Right forelimb (tissue), 1 donor: ENCODE data around the gene NCOA7.
"Not testable (repeated sequence)": the region's sequence is repeated elsewhere in the genome, so short reads cannot be mapped to it uniquely, and the experiment has no call there.

Experiments
- DNase-seq: peaks from one replicate; pipeline ENCODE4 v3.0.0-alpha.2; 2018

Gene NCOA7

DNA sequence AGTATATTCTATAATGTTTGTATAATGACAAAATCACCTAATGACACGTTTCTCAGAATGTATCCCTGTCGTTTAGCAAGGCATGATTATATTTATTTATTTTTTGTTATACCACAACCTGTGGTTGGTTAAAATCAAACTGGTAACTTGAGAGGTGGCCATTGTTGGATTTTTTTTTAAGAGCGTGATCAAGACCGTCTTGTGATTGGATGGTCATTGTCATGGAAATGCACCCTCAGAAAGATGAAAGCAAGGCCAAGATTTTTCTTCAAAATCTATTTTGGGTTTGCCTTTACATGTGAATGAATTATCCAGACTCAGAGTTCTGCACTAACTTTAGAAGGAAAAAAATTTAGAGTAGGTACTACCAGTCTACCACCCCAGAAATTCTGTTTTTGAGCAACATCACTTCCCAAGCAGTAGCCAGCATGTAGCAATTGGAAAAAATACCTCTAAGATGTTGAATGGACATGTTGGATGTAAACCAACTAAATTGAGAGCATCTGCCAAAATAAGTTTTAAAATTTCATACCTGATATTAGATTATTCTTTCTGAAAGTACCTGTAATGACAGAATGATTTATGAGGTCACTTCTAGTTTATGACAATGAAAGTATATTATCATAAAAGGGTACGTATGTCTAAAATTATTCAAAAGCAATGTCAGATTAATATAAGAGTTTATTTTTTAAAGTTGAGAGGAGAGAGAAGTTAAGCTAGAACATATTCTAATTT lies 50.8 kb downstream of the NCOA7 start:
- DNase-seq: no peak

DNA sequence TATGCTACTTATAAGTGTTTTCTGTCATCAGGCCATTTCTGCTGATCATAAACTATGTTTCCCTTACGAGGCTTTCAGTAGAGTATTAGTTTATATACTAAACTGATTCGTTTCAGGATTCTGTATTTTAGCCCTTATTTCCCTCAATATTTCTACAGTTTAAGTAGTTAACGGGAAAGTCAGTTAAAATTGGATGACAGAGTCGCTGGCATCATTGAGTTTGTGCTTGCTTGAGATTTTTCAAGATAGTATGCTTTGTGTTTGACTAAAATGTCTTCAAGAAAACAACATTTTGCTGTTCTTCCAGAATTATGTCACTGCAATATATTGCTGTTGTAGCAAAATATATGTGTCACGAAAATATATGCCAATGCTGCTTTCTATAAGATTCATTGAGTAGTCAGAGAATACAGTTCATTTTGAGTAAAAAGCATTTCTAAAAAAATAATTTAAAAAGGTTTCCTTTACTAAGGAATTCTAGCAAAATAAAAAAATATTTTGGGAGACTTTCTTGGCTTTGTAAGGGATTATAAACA lies 51.4 kb downstream of the NCOA7 start:
- DNase-seq: no peak

DNA sequence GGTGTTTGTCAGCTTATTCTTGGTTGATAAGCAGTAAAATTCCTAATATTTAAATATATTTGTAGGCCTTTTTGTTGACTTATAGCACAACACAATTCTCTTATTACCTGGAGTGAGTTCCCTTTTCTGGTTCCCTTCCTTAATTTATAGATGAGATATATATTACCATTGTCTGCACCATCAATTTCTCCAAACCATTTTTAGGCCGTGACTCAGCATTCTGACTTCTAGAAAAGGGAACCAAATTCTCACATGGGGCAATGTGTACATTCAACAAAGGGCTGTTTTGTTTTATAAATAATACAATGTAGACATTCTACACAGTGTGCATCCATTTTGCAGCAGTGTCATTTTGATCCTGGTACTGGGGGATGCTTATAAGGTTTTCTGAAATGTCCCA lies 52.8 kb downstream of the NCOA7 start:
- DNase-seq: no peak

DNA sequence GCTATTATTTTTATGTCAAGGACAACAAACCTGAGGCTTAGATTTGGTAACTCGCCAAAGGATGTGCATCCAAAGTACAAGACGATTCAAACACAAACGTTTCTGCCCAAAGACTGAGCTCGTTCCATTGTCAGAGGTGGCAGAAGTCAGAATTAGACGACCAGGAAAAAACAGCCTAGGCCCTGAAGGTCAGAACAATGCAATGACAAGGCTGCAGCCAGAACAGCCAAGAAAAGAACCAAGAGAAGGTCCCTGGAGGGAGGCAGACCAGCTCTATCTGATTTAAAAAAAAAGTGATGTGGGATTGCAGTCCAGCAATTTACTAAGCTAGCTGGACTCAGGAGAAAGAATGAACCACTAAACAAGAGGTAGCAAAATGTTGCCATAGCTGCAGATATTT lies 54.2 kb downstream of the NCOA7 start:
- no peak for DNase-seq

DNA sequence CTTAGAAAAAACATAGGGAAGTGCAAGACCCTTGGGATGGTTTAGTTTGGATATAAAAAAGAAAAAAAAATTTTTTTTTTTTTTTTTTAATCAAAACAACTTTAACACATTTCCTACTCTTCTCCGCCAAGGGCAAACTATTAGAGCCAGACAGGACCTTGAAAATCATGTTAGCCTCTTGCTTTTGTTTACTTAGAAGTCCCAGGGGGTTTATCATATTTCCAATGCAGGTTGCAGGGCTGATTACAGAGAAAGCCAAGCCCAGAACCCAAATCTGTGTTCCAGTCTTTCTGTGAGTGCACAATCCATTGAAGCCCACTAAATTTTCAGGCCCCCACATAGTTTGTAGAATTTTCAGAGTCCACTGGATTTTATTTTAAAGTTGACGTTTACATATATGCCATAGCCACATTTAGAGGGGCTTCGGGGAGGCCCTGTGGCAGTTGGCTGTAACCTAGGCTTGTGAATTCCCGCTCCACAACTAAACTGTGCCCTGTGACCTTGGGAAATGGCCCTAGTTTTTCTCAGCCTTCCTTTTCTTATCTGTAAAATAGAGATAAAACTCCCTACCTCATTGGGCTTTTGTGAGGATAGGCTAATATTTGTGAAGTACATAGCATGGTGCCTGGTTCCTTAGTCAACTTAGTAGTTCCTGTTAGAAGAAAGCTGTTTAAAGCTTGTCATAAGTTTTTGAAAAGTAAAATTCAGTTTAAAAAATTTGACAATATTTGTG lies 55.7 kb downstream of the NCOA7 start:
- DNase-seq: no peak

DNA sequence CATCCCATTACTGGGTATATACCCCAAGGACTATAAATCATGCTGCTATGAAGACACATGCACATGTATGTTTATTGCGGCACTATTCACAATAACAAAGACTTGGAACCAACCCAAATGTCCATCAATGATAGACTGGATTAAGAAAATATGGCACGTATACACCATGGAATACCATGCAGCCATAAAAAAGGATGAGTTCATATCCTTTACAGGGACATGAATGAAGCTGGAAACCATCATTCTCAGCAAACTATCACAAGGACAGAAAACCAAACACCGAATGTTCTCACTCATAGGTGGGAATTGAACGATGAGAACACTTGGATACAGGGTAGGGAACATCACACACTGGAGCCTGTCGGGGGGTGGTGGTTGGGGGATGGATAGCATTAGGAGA lies 57.5 kb downstream of the NCOA7 start:
- DNase-seq: not testable (repeated sequence)

DNA sequence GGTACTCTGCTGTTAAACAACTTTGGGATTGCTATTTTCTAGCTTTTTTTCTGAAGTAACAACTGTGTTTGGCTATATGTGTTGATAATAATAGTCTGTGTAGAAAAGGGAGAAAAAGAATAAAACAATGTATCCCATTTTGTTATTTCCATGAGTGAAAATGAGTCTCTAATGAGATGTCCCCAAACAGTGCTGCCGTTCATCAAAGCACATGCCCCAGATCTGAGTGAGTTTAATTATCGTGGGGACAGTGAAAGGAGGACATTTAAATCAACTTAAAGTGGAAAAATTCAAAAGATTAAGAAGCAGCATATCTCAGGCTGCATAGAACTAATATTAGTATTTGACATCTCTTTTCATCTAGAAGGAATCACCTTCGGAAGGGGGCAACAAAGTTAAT lies 59.6 kb downstream of the NCOA7 start:
- DNase-seq: no peak

DNA sequence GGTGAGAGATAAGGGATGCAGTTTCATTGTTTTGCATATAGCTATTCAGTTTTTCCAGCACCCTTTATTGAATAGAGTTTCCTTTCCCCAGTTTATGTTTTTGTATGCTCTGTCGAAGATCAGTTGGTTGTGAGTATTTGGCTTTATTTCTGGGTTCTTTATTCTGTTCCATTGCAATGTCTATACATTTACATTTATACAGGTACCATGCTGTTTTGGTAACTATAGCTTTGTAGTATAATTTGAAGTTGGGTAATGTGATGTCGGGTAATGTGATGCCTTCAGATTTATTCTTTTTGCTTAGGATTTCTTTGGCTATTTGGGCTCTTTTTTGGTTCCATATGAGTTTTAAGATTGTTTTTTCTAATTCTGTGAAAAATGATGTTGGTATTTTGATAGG lies 61.8 kb downstream of the NCOA7 start:
- DNase-seq: no peak

DNA sequence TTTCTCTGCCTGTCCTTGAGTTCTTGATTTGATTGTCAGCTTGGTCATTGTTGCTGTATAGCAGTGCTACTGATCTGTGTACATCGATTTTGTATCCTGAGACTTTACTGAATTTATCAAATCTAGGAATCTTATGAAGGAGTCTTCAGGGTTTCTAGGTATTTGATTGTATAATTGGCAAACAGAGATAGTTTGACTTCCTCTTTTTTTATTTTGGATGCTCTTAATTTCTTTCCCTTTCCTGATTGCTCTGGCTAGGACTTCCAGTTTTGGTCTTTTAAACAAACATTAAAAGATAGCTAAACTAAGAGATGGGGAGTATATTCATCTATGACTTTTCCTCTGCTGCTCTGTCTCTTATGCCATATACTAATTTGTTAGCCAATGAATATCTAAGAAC lies 62.4 kb downstream of the NCOA7 start:
- DNase-seq: no peak

DNA sequence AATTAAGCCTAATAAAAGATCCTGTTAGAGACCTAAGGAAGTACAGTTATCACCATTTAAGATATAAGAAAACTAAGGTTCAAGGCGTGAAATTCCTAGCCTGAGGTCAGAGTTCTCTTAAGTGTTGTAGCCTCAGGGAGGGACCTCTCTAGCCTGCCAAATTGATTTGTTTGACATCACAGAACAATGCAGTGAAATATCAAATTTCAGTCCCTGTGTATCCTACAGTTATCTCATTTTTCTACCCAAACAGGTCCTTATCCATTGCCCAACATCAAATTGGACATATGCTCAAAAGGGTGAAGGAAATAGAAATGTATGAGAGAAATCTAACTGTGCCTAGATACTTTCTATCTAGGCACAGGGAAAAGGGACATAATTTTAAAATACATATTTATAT lies 63.0 kb downstream of the NCOA7 start:
- DNase-seq: no peak

DNA sequence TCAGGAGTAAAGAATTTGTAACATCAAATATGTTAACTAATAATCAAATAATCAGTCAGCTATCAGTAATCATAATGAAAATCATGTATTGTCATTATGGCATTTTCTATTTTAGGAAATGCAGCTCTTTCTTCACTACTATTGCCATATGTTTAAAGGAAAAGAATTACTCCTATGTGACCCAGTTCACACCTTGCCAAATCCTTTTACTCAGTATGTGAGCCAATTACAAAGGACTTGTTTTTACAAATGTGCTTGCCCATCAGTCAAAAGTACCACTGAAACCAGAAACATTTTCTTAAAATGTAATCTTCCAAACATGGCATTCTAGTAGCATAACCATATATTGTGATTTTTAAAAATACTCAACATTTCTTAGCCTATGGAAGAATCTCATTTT lies 63.6 kb downstream of the NCOA7 start:
- DNase-seq: no peak

DNA sequence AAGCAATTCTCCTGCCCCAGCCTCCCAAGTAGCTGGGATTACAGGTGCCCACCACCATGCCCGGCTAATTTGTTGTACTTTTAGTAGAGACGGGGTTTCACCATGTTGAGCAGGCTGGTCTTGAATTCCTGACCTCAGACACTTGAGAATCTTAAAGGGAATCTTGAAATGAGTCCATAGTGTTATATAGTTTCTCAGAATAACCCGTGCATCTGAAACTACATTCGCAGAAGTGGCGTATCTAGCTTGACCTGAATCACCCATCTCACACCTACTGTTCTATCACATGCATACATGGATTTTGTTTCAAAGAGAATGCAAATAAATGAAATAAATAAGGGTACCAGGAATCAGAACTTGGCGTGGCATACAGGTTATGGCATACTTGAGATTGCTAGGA lies 65.0 kb downstream of the NCOA7 start:
- no peak for DNase-seq

DNA sequence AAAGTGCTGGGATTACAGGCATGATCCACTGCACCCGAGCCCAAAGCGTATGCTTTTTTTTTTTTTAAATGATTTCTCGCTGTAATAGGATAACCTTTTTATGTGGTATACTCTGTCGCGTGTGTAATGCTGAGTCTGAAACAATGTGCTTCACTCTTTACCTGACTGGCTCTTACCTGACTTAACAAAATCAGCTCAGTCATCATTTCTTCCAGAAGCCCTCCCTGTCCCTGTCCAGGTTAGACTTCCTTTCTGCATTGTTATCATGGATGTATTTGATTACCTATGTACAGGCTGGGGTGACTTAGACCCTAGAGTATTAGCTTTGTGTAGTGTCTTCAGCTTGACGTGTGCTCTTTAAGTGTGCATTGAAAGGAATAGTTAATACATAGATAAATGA lies 67.1 kb downstream of the NCOA7 start:
- DNase-seq: no peak

DNA sequence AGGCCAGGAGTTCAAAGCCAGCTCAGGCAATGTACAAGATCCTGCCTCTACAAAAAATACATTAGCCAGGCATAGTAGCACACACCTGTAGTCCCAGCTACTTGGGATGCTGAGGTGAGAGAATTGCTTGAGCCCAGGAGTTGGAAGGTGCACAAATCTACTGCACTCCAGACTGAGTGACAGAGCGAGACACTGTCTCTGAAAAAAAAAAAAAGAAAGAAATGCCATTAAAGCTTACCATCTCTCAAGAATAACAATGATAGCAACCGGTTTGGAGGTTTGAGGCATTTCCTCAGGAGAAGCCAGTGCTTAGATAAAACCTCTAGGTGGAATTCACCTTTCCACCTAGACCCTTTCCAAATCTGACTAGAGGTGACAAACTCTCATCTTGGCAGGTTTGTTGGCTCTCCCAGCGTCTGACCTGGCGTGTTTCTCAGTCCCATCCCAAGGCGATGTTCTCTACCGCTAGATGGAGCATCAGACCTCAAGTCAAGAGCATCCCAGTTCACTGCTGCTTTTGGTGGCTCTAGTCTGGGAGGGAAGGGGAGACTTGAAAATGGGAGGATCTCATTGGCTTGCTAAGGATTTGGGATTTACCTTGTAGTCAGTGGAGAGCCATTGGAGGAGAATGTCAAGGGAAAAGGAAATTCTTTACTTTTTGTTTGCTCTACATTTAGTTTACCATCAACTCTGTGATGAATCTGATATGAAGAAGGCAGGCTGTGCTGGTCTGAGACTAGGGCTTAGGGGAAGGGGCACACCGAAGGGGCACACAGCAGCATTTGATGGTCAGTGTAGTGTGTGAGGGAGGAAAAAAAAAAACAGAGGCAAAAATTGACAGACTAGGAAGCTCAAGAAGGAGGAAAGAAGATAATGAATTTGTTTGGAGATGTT lies 67.9 kb downstream of the NCOA7 start:
- DNase-seq: peak; percentile 54

DNA sequence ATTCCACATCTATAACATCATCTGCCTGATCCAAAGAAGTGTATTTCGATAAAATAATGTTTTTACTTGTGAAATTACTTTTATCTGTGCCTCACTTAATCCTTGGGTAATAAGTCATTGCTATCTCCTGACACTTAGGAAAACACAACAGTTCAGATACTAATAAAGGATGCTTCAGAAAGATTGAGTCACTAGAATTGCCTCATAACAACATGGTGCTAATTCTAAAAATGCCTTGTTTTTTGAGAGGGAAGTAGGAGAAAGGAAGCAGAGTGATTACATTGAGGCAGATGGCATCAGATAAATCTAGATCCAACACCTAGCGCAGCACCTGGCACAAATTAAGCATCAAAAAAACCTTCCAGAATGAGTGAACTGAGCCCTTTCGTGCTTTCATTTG lies 69.0 kb downstream of the NCOA7 start:
- no peak for DNase-seq

DNA sequence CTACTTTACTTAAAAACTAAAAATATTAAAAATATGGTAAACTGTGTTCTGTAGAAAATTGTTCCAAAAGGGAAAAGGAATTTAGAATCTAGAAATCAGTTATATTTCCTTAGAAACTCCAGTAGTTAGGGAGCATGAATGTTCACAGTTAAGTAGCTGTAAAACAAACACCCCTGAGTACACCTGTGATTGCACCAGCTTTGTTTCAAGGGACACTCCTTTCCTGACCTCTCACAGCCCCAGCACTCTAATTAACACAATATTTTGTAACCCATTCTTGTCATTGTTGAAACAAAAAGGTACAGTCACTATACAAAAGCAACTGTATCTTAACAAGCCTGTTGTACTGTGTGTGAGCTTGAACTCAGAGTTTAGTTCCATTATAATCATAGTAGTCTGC lies 72.3 kb downstream of the NCOA7 start:
- DNase-seq: no peak

DNA sequence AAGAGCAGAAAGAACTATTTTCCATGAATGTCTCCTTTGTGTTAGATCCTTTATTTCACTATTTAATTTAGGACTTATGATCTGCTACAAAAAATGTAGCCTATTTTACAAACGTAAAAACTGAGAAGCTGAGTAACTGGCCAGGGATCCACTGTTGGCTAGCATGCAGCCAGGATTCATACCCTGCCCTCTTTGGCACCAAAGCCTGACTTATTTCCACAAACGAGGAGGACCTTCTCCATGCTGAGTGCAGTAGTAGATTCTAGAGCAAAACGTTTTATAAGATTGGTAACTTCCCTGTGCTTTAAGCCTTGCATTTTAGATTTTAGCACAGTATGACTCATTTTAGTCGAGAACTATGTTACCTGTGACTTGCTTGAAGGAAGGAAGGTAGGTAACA lies 74.3 kb downstream of the NCOA7 start:
- DNase-seq: no peak

DNA sequence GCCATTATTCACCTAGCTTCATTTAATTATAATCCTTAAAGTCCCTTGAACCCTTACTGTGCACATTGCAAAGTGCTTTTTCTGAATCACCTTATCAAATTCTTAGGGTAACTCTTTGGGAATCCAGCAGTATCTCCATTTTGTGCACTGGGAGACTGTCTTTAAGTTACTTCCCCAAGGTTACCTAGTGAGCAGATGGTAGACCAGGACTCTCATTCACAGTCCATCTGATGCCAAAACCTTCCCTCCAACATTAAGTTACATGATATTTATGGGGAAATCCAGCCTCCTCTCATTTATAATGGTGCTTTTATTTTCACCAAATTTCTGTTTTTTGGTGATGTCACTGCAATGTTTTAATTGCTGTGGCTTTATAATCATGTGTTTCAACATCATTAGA lies 75.7 kb downstream of the NCOA7 start:
- no peak for DNase-seq

DNA sequence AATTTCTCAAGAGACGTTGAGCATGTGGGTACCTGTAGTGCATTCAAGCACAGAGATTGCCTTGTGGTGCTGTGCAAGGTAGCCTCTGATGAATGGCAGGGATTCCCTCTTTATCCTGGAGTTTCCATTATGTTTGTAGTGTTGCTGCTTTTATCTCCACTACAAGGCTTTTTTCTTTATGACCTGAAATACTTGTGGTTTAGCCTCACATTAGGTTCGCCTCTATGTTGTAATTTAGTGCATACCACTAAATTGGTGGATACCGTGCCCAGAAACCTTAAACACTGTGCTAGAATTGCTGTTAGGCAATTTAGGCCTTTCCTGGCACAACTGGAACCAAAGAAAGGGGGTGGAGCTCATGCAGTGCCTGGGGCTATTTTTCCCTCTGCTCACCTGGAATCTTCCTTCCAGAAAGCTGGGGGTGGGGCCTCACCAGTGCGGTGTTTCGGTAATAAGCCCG lies 76.8 kb downstream of the NCOA7 start:
- no peak for DNase-seq

DNA sequence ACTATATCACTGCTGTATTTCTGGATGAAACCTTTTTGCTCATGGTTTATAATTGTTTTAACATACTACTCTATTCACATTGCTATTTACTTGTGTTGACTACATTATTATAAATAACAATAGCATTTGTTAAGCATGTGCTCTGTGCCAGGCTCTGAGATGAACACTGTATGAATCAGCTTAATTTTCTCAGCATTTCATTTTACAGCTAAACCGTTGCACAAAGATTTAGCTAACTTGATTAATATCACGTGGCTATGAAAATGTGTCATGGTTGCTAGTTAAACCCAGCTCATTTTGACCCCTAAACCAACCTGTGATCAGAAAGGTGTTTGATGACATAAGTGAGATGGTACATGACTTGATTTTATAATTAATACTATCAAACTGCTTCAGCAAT lies 77.5 kb downstream of the NCOA7 start:
- DNase-seq: no peak

DNA sequence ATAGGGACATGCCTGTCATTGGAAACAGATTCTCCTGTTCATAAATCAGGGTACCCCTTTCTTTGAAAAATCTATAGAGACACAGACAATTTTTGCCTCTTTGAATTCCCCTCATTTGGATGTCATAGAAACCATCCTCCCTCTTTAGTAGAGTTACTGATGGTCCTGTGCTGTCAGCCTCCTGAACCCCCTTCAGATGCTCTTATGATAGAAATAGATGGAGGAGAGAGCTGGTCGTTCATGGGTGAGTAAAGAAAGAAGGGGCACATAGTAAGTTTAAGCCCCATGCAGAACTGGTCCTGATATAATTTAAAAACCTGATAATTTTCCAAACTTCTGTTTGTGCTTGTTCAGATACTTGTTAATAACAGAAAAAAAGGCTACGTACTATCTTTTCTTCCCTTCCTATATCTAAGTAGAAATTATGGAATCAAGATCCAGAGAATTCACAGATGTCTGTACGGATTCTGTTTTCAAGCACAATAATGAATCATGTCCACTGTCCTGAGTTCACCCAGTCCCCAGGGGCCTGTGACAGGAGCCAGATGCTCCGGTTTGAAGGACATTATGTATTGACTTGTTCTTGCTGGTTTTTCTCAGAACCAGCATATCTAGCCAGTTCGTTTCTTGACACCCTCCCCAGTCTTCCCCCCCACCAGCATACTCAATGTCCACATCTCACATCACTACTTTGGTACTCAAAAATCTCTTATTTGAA lies 78.1 kb downstream of the NCOA7 start:
- DNase-seq: no peak

DNA sequence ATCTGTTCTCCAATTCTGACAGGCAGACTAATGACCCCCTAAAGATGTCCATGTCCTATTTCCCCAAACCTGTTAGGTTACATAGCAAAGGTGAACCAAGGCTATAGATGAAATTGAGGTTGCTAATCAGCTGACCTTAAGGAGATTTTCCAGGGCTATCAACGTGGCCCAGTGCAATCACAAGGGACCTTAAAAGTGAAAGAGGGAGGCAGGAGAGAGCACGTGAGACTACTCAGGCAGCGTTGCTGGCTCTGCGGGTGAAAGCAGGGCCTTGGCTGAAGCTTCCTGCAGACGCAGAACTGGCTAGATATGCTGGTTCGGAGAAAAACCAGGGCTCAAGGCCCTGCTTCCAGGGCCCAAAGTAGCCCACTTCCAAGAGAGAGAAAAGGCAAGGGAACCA lies 78.7 kb downstream of the NCOA7 start:
- DNase-seq: no peak

DNA sequence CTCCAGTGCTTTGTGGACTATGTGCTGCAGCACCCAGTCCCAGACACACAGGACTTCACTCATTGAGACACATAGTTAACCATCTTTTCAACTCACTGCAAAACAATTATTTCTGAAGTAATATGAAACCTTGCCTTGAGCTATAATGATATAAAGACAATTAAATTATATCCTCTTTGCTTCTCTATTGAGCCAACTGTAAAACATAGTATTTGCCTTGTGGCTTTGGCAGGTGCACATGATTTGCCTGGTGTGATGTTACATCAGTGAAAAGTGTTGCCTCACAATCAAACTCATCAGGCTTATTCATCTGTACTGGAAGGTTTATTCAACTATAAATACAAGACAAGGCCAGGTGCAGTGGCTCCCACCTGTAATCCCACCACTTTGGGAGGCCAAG lies 80.6 kb downstream of the NCOA7 start:
- no peak for DNase-seq
